Measurements from ENCODE around the gene TMEM88. TPM values are rescaled to one million over a fixed set of nuclear protein-coding genes. Genes with fewer than 3 reads are reported as not detected.

TMEM88 gene
- total and polyA plus RNA-seq, 2 of the 8 experiments (the other 6 are each of a cell fraction or from before 2014, with no cell fraction given), result 0.69 to 8.8 TPM

- FAIRE-seq (no peak), DNase-seq (ENCODE audit: low read depth in 1 of 2, low spot score in 2 of 2) (no peak)
- H2BK120ac ChIP-seq (replicated peaks; ENCODE audit: low read depth, low read length), result no peak overlapping the region
- no peak overlapping the region for H3K56ac ChIP-seq (replicated peaks; ENCODE audit: insufficient read length, low read depth, low read length)
- ChIA-PET CTCF (ENCODE audit: partially characterized antibody) (interaction anchor here (0.5 kb wide), 1 partner anchor 109 kb away, joined by 3 read pairs; no protein-coding TSS in a partner anchor), POLR2A (ENCODE audit: partially characterized antibody) (no interaction called here)
- H3K23me2 ChIP-seq (ENCODE audit: low read depth, low read length), result peaks cover 2% of the 10 kb centered on the region; the same call in 1 of the 2 replicates
- no peak overlapping the region for H2AFZ ChIP-seq (ENCODE audit: low read length)
- H3K14ac ChIP-seq (ENCODE audit: insufficient read length), result no peak overlapping the region
- H2AK5ac ChIP-seq (ENCODE audit: low read depth, low read length), result no peak overlapping the region
- H4K20me1 ChIP-seq (replicated peaks in 1 of 2; ENCODE audit: control insufficient read depth in 1 of 2, insufficient read depth in 2 of 2, low read length in 2 of 2), result no peaks in the 10 kb centered on the region
- no peaks in the 10 kb centered on the region for H3K27me3 ChIP-seq (replicated peaks in 1 of 4; ENCODE audit: control insufficient read depth in 3 of 4, extremely low read depth in 1 of 4, insufficient read depth in 3 of 4, low read length in 3 of 4)
- H3K79me2 ChIP-seq (ENCODE audit: control insufficient read depth in 1 of 2, insufficient read depth in 2 of 2, low read length in 2 of 2), result no peaks in the 10 kb centered on the region
- no peaks in the 10 kb centered on the region for H3K79me1 ChIP-seq (ENCODE audit: low read depth, low read length)
- no peak overlapping the region for H3K4me2 ChIP-seq (ENCODE audit: insufficient read depth in 1 of 2, low read depth in 2 of 2, low read length in 2 of 2)
- no peak overlapping the region for H2BK15ac ChIP-seq (ENCODE audit: low read length)
- 87% methylated on average over 3 of the region's 3 CpGs; no CpG with 5 or more reads in 1 of the 2 experiments for WGBS, 2 experiments (ENCODE audit: extremely low coverage in 1 of 2, insufficient coverage in 1 of 2, insufficient read length in 1 of 2, insufficient replicate concordance in 2 of 2, low coverage in 1 of 2, low lambda C conversion rate in 2 of 2, missing lambda C conversion rate in 1 of 2)
- H3K4me1 ChIP-seq (replicated peaks in 1 of 4; ENCODE audit: control insufficient read depth in 3 of 4, insufficient read depth in 4 of 4, low read length in 3 of 4), result no peaks in the 10 kb centered on the region; a peak in 2 of 7 replicates
- H3K9ac ChIP-seq (replicated peaks in 1 of 4; ENCODE audit: extremely low read depth in 1 of 4, low read depth in 3 of 4, low read length in 3 of 4), result no peak overlapping the region
- H4K91ac ChIP-seq (replicated peaks; ENCODE audit: insufficient read length, low read length), result no peak overlapping the region
- no peak overlapping the region for H3K27ac ChIP-seq (ENCODE audit: low read depth, low read length)
- peaks cover 3 to 10% (median 5%) of the 10 kb centered on the region in 4 experiments; a peak in 5 of 8 replicates for H3K36me3 ChIP-seq (ENCODE audit: control insufficient read depth in 2 of 4, insufficient read depth in 4 of 4, low read length in 3 of 4)
- H4K5ac ChIP-seq (ENCODE audit: insufficient read length, low read depth, low read length), result no peak overlapping the region
- no peak overlapping the region for H3K4ac ChIP-seq (replicated peaks; ENCODE audit: insufficient read length, low read depth, low read length)
- no peak overlapping the region for H3K18ac ChIP-seq (ENCODE audit: extremely low read depth, low read length)
- no peak overlapping the region for H2BK5ac ChIP-seq (ENCODE audit: low read depth, low read length)
- no peaks in the 10 kb centered on the region for H3K9me3 ChIP-seq (ENCODE audit: insufficient read depth in 2 of 2, low read depth in 1 of 2, low read length in 1 of 2)
- H3K4me3 ChIP-seq (ENCODE audit: extremely low read depth in 1 of 4, insufficient read depth in 2 of 4, low read depth in 3 of 4, low read length in 4 of 4), result no peak overlapping the region
- H3K23ac ChIP-seq (ENCODE audit: insufficient read length), result no peak overlapping the region
- no peak overlapping the region for H2BK20ac ChIP-seq (ENCODE audit: low read length)
- TF ChIP-seq RNF2 (IDR thresholded peaks at IDR 0.05; ENCODE audit: borderline replicate concordance, low read depth, low read length, missing control alignments, poor library complexity, severe bottlenecking), result no peak
- TF ChIP-seq RFX5 (IDR thresholded peaks at IDR 0.05; ENCODE audit: borderline replicate concordance, low read depth, low read length), result no peak
- TF ChIP-seq RXRA (IDR thresholded peaks at IDR 0.05; ENCODE audit: insufficient read depth, low read depth, low read length), result no peak
- no peak for TF ChIP-seq SP2 (IDR thresholded peaks at IDR 0.05; ENCODE audit: low read length)
- no peak overlapping the region for H4K8ac ChIP-seq (ENCODE audit: extremely low read depth, insufficient read depth, low read length)
- H2BK12ac ChIP-seq (ENCODE audit: low read depth, low read length), result no peak overlapping the region
Observed at GRCh38 chr17:7880076-7880868, 25.4 kb downstream of the TMEM88 start.
